ENCODE results near the gene TRAF3IP3. TPM values are rescaled to one million over a fixed set of nuclear protein-coding genes. Genes with fewer than 3 reads are reported as not detected.
A peak's percentile ranks its signal among the peaks of the same experiment; 100 is the strongest.

TRAF3IP3 gene
- total RNA-seq, 1 experiment from 2014 or later = not detected

DNA sequence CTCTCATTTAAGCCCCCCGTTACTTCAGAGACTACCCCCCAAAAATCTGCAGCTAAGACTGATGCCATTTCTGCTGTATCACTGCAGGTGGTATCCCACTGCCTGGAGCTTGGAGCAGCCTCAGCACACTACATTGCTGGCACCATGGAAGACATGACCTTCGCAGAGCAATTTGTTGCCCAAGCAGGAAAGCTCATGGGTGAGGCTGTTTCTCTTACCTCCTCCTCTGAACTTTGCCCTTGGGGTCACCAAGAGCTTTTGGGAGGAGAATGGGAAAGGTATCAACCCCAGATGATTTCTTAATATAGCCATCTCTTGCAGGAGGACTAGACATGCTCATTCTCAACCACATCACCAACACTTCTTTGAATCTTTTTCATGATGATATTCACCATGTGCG, 49.2 kb upstream of the TRAF3IP3 start:
- TF ChIP-seq, protein P1, sequence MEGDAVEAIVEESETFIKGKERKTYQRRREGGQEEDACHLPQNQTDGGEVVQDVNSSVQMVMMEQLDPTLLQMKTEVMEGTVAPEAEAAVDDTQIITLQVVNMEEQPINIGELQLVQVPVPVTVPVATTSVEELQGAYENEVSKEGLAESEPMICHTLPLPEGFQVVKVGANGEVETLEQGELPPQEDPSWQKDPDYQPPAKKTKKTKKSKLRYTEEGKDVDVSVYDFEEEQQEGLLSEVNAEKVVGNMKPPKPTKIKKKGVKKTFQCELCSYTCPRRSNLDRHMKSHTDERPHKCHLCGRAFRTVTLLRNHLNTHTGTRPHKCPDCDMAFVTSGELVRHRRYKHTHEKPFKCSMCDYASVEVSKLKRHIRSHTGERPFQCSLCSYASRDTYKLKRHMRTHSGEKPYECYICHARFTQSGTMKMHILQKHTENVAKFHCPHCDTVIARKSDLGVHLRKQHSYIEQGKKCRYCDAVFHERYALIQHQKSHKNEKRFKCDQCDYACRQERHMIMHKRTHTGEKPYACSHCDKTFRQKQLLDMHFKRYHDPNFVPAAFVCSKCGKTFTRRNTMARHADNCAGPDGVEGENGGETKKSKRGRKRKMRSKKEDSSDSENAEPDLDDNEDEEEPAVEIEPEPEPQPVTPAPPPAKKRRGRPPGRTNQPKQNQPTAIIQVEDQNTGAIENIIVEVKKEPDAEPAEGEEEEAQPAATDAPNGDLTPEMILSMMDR (conservative IDR thresholded peaks at IDR 0.05) = no peak
- no peak for DNase-seq
- peaks cover 18% of the 10 kb centered on the region for H3K27me3 Mint-ChIP-seq (ENCODE audit: low read depth)
- H3K14ac ChIP-seq (ENCODE audit: insufficient read depth, low read length) = no peak overlapping the region
- no peak overlapping the region for H2BK120ac ChIP-seq (ENCODE audit: low read depth, low read length, poor library complexity, severe bottlenecking)
- no peaks in the 10 kb centered on the region for H3K79me1 ChIP-seq (ENCODE audit: insufficient read depth, low read depth, low read length, poor library complexity, severe bottlenecking)
- H3K4ac ChIP-seq (ENCODE audit: low read depth, low read length) = no peak overlapping the region
- no peaks in the 10 kb centered on the region for H3K27me3 ChIP-seq (ENCODE audit: insufficient read depth, low read length)
- H4K91ac ChIP-seq (ENCODE audit: insufficient read length, low read depth, low read length) = no peak overlapping the region
- no peak overlapping the region for H3K23ac ChIP-seq (ENCODE audit: insufficient read length, low read depth, low read length)
- no peak overlapping the region for H2BK12ac ChIP-seq (ENCODE audit: insufficient read length, low read depth, low read length)
- H3K4me3 Mint-ChIP-seq = no peak overlapping the region
- H3K18ac ChIP-seq (ENCODE audit: insufficient read length, low read depth, low read length) = no peak overlapping the region
- no peaks in the 10 kb centered on the region for H3K9me3 Mint-ChIP-seq
- H3K27ac Mint-ChIP-seq = 0 out of 7 replicates have a peak overlapping the region, but pooled peaks of 1 of the 3 experiments have one; percentile 13
- H2AK5ac ChIP-seq (ENCODE audit: insufficient read length, low read length) = no peak overlapping the region
- no peak overlapping the region for H3K56ac ChIP-seq (ENCODE audit: insufficient read length, low read depth, low read length)
- no peaks in the 10 kb centered on the region for H4K20me1 ChIP-seq (ENCODE audit: control insufficient read depth, insufficient read depth, insufficient read length)
- no peak overlapping the region for H2BK20ac ChIP-seq (ENCODE audit: low read depth, low read length, poor library complexity, severe bottlenecking)
- no peaks in the 10 kb centered on the region for H3K23me2 ChIP-seq (ENCODE audit: insufficient read length, low read depth, low read length, poor library complexity, severe bottlenecking)
- no peak overlapping the region for H4K8ac ChIP-seq (replicated peaks; ENCODE audit: insufficient read length, low read depth, low read length)
- no peak overlapping the region for H4K5ac ChIP-seq (ENCODE audit: insufficient read length, low read depth, low read length)
- no peaks in the 10 kb centered on the region for H3K36me3 Mint-ChIP-seq (ENCODE audit: insufficient read depth in 1 of 3, low read depth in 3 of 3)
- no peak overlapping the region for H2AFZ ChIP-seq (ENCODE audit: low read length)
- no peak overlapping the region for H3T11ph ChIP-seq (ENCODE audit: low read length)
- no peak overlapping the region for H3K9ac ChIP-seq (ENCODE audit: extremely low read depth, insufficient read length, low read length)
- no peaks in the 10 kb centered on the region for H3K9me3 ChIP-seq (ENCODE audit: control insufficient read depth, low read depth, low read length)
- no peak overlapping the region for H2BK5ac ChIP-seq (ENCODE audit: insufficient read length, low read length)
- no peak overlapping the region for H3K27ac ChIP-seq (ENCODE audit: insufficient read length, low read depth, low read length)
- no peaks in the 10 kb centered on the region; the same call in 1 of the 2 replicates for H3K4me1 ChIP-seq (ENCODE audit: insufficient read depth, low read length)
- no CpG with 5 or more reads among the region's 3 CpGs for WGBS (ENCODE audit: extremely low coverage, insufficient read length, low lambda C conversion rate)
- no peaks in the 10 kb centered on the region for H3K79me2 ChIP-seq (ENCODE audit: insufficient read depth, low read length)
- H3K4me1 Mint-ChIP-seq = peaks cover 7 to 12% of the 10 kb centered on the region in 2 experiments
- no peak overlapping the region for H2BK15ac ChIP-seq (ENCODE audit: low read depth, low read length)
- no peak overlapping the region for H3K4me2 ChIP-seq (ENCODE audit: insufficient read depth, insufficient read length, low read length)
